GM12891 (cell line): ENCODE data around the gene PIGBOS1.

Experiments used
- PAX5 ChIP-seq: IDR thresholded peaks from 2 replicates; pipeline ENCODE4 v1.6.1; 2011; ENCODE audit warnings: low read length, moderate library complexity, mild to moderate bottlenecking; ENCODE audit not compliant: insufficient read depth, severe bottlenecking
- POLR2A ChIP-seq: IDR thresholded peaks from 2 replicates; pipeline ENCODE4 v1.6.1; 2011; ENCODE audit warnings: low read depth, low read length, control low read depth
- POLR2AphosphoS5 ChIP-seq: IDR thresholded peaks from 2 replicates; pipeline ENCODE4 v1.6.1; 2011; ENCODE audit warnings: low read depth, low read length, control low read depth
- POU2F2 ChIP-seq: IDR thresholded peaks from 2 replicates; pipeline ENCODE4 v1.6.1; 2011; ENCODE audit warnings: low read depth, mild to moderate bottlenecking, control low read depth, low read length, moderate library complexity
- TAF1 ChIP-seq: IDR thresholded peaks from 2 replicates; pipeline ENCODE4 v1.6.1; 2011; ENCODE audit warnings: low read depth, low read length, control low read depth

DNA sequence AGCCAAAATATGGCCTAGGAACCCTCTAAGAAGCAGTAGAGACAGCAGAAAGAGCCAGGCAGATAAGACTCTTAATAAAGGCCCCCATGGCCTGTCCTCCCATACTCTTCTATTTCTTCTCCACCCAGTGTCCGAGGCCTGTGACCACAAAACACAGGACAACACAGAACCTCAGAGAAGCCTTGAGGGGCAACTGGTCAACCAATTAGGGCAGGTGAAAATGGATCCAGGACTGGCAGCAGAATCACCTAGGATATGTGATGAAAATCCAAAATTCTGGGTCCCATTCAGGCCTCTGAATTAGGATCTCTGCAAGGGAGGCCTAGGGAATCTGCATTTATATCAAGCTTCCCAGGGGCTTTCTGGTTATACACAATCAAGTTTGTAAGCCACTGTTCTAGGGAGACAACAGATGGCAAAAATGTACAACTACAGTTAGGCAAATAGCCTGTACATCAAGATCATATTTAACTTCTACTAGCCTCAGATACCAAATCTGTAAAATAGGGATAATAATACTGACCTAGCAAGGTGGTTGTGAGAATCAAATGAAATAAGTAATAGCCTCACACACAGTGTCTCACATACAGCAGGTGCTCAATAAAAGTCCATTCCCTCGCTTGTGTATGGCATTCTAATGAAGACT is 39.7 kb downstream of the PIGBOS1 start:
- TF ChIP-seq TAF1 (no peak), POLR2A (no peak), POLR2AphosphoS5 (no peak), POU2F2 (no peak), PAX5 (no peak)
